ENCODE results near the gene ATL1. TPM values are rescaled to one million over a fixed set of nuclear protein-coding genes. Genes with fewer than 3 reads are reported as not detected.
"Not testable (repeated sequence)": the region's sequence is repeated elsewhere in the genome, so short reads cannot be mapped to it uniquely, and the experiment has no call there.

The ATL1 gene
- total RNA-seq, 2 experiments from 2014 or later = 0.82 to 1.6 TPM

DNA sequence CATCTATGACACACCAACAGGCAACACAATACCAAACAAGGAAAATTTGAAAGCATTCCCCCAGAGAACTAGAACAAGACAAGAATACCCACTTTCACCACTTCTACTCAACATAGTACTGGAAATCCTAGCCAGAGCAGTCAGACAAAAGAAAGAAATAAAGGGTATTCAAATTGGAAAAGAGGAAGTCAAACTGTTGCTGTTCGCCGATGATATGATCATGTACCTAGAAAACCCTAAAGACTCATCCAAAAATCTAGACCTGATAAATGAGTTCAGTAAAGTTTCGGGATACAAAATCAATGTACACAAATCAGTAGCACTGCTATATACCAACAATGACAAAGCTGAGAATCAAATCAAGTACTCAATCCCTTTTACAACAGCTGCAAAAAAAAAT lies 8.1 kb upstream of the ATL1 start:
- Histone ChIP-seq H3K4me3 (ENCODE audit: low read depth, low read length, poor library complexity, severe bottlenecking) (no peak overlapping the region), H2AFZ (ENCODE audit: low read length) (no peak overlapping the region), H3K79me2 (ENCODE audit: insufficient read depth, low read depth, low read length) (no peaks in the 10 kb centered on the region), H3K9me2 (ENCODE audit: insufficient read depth, low read length) (no peaks in the 10 kb centered on the region), H3K4me1 (ENCODE audit: insufficient read depth, low read length, poor library complexity, severe bottlenecking) (no peaks in the 10 kb centered on the region), H3K4me2 (ENCODE audit: low read length) (no peak overlapping the region), H3K27ac (ENCODE audit: low read depth, low read length, poor library complexity, severe bottlenecking) (no peak overlapping the region), H3K9me3 (ENCODE audit: low read length) (no peaks in the 10 kb centered on the region), H3K36me3 (ENCODE audit: insufficient read depth, low read length) (no peaks in the 10 kb centered on the region), H4K20me1 (ENCODE audit: insufficient read depth, low read length) (no peaks in the 10 kb centered on the region)
- ChIA-PET CTCF (ENCODE audit: unreplicated experiment) (no interaction called here), POLR2A (no interaction called here)
- TF ChIP-seq EZH2phosphoT487 (IDR thresholded peaks at IDR 0.05; ENCODE audit: borderline replicate concordance, low read depth, low read length) = no peak
- TF ChIP-seq, protein P1, sequence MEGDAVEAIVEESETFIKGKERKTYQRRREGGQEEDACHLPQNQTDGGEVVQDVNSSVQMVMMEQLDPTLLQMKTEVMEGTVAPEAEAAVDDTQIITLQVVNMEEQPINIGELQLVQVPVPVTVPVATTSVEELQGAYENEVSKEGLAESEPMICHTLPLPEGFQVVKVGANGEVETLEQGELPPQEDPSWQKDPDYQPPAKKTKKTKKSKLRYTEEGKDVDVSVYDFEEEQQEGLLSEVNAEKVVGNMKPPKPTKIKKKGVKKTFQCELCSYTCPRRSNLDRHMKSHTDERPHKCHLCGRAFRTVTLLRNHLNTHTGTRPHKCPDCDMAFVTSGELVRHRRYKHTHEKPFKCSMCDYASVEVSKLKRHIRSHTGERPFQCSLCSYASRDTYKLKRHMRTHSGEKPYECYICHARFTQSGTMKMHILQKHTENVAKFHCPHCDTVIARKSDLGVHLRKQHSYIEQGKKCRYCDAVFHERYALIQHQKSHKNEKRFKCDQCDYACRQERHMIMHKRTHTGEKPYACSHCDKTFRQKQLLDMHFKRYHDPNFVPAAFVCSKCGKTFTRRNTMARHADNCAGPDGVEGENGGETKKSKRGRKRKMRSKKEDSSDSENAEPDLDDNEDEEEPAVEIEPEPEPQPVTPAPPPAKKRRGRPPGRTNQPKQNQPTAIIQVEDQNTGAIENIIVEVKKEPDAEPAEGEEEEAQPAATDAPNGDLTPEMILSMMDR (conservative IDR thresholded peaks at IDR 0.05; ENCODE audit: low read length) = no peak
- no peak for DNase-seq (ENCODE audit: low spot score)
- intact Hi-C loops (cut with micrococcal nuclease; ENCODE audit: unreplicated experiment) = no loop called here
- no TSS peak for BruUV-seq (replicated peaks)

DNA sequence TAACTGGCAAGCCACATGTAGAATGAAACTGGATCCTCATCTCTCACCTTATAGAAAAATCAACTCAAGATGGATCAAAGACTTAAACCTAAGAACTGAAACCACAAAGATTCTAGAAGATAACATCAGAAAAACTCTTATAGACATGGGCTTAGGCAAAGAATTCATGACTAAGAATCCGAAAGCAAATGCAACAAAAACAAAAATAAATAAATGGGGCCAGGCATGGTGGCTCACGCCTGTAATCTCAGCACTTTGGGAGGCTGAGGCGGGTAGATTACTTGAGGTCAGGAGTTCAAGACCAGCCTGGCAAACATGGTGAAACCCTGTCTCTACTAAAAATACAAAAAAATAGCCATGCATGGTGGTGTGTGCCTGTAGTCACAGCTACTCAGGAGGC lies 7.1 kb upstream of the ATL1 start:
- BruUV-seq (replicated peaks); POLR2A ChIA-PET: not testable (repeated sequence)

DNA sequence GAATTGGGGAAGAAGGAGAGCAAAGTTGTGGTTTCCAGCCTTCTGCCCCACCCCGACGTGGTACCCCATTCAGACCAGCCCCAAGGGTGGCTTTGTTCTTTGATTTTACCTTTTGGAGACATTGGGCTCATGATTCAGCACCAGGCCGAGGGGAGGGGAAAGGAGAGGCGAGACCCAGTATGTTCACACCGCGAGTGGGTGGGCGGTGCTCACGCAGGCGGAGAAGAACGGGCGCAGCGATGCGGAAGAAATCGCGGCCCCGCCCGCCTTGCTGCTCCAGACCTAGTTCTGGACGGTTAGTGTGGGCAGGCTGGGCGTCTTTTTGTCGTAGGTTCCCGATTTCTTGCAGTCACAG lies 963 bp downstream of the ATL1 start:
- POLR2A ChIA-PET = no interaction called here
- Histone ChIP-seq H3K4me2 (ENCODE audit: low read length) (peak overlapping the region; percentile 66; the same call in 1 of the 2 replicates), H3K4me1 (ENCODE audit: insufficient read depth, low read length, poor library complexity, severe bottlenecking) (peaks cover 6% of the 10 kb centered on the region)

More for the DNA sequence above, 7.1 kb upstream of the ATL1 start:
- H3K36me3 ChIP-seq (ENCODE audit: insufficient read depth, low read length); H2AFZ ChIP-seq (ENCODE audit: low read length); CTCF ChIA-PET (ENCODE audit: unreplicated experiment); H3K9me2 ChIP-seq (ENCODE audit: insufficient read depth, low read length); H3K4me3 ChIP-seq (ENCODE audit: low read depth, low read length, poor library complexity, severe bottlenecking); DNase-seq (ENCODE audit: low spot score); intact Hi-C loops (cut with micrococcal nuclease; ENCODE audit: unreplicated experiment); H3K79me2 ChIP-seq (ENCODE audit: insufficient read depth, low read depth, low read length); H3K9me3 ChIP-seq (ENCODE audit: low read length); H4K20me1 ChIP-seq (ENCODE audit: insufficient read depth, low read length); H3K4me2 ChIP-seq (ENCODE audit: low read length); H3K4me1 ChIP-seq (ENCODE audit: insufficient read depth, low read length, poor library complexity, severe bottlenecking); H3K27ac ChIP-seq (ENCODE audit: low read depth, low read length, poor library complexity, severe bottlenecking): not testable (repeated sequence)

More for the DNA sequence above, 963 bp downstream of the ATL1 start:
- no peak for DNase-seq (ENCODE audit: low spot score)
- Histone ChIP-seq H4K20me1 (ENCODE audit: insufficient read depth, low read length) (no peaks in the 10 kb centered on the region), H3K36me3 (ENCODE audit: insufficient read depth, low read length) (no peaks in the 10 kb centered on the region), H3K9me2 (ENCODE audit: insufficient read depth, low read length) (no peaks in the 10 kb centered on the region), H3K4me3 (ENCODE audit: low read depth, low read length, poor library complexity, severe bottlenecking) (peak overlapping the region; percentile 54), H2AFZ (ENCODE audit: low read length) (peak overlapping the region; percentile 8; the same call in 1 of the 2 replicates), H3K79me2 (ENCODE audit: insufficient read depth, low read depth, low read length) (no peaks in the 10 kb centered on the region), H3K9me3 (ENCODE audit: low read length) (no peaks in the 10 kb centered on the region), H3K27ac (ENCODE audit: low read depth, low read length, poor library complexity, severe bottlenecking) (no peak overlapping the region)
- CTCF ChIA-PET (ENCODE audit: unreplicated experiment) = no interaction called here
- intact Hi-C loops (cut with micrococcal nuclease; ENCODE audit: unreplicated experiment) = no loop called here
- BruUV-seq (replicated peaks) = no TSS peak
- TF ChIP-seq EZH2phosphoT487 (IDR thresholded peaks at IDR 0.05; ENCODE audit: borderline replicate concordance, low read depth, low read length) = no peak
- TF ChIP-seq, protein P1 (conservative IDR thresholded peaks at IDR 0.05; ENCODE audit: low read length) = no peak

All from OCI-LY7 (cell line).